H1 (cell line): ENCODE measurements around the gene AOAH. TPM values are rescaled to one million over a fixed set of nuclear protein-coding genes. Genes with fewer than 3 reads are reported as not detected.

Experiments
- CTCF ChIA-PET: fragments of 300-600 bp; sonication (Branson Sonifier 250); formaldehyde crosslinking; loops from one replicate; lab custom pipeline; 2021; ENCODE audit not compliant: partially characterized antibody; lab: Charles Lee
- POLR2A ChIA-PET: fragments of 300-600 bp; sonication (Branson Sonifier 250); formaldehyde crosslinking; loops from one replicate; lab custom pipeline; 2021; ENCODE audit warnings: inconsistent platforms; ENCODE audit not compliant: partially characterized antibody; lab: Charles Lee
- DNase-seq, 2 experiments: peaks; one replicate each; pipeline versions ENCODE4 v3.0.0 to v3.0.0-alpha.2; 2010 to 2022; ENCODE audit warnings: low spot score in 2 of 2, low read depth in 1 of 2, mixed read lengths in 1 of 2
- FAIRE-seq: peaks from 2 replicates; lab custom pipeline; 2011; peaks lifted over from hg19 to GRCh38; lab: Jason Lieb, UNC
- H2AFZ ChIP-seq: 2 replicates; pipeline ENCODE4 v1.8.1; 2012; ENCODE audit warnings: low read length, inconsistent platforms
- H2AK5ac ChIP-seq: 2 replicates; pipeline ENCODE4 v1.6.1; 2013; ENCODE audit warnings: low read depth, low read length
- H2BK120ac ChIP-seq: replicated peaks from 2 replicates; pipeline ENCODE3; 2013; ENCODE audit warnings: low read depth, low read length, inconsistent platforms
- H2BK12ac ChIP-seq: 2 replicates; pipeline ENCODE4 v1.6.1; 2013; ENCODE audit warnings: low read depth, low read length
- H2BK15ac ChIP-seq: 2 replicates; pipeline ENCODE4 v1.6.1; 2013; ENCODE audit warnings: low read length
- H2BK20ac ChIP-seq: 2 replicates; pipeline ENCODE4 v1.6.1; 2013; ENCODE audit warnings: low read length
- H2BK5ac ChIP-seq: 2 replicates; pipeline ENCODE4 v1.6.1; 2013; ENCODE audit warnings: low read depth, low read length
- H3K14ac ChIP-seq: 2 replicates; pipeline ENCODE4 v1.6.1; 2013; ENCODE audit warnings: inconsistent platforms; ENCODE audit not compliant: insufficient read length
- H3K18ac ChIP-seq: 2 replicates; pipeline ENCODE4 v1.6.1; 2013; ENCODE audit warnings: low read length; ENCODE audit errors: extremely low read depth
- H3K23ac ChIP-seq: 2 replicates; pipeline ENCODE4 v1.6.1; 2013; ENCODE audit warnings: inconsistent platforms; ENCODE audit not compliant: insufficient read length
- H3K23me2 ChIP-seq: 2 replicates; pipeline ENCODE4 v1.6.1; 2013; ENCODE audit warnings: low read depth, low read length
- H3K27ac ChIP-seq: 2 replicates; pipeline ENCODE4 v1.6.1; 2011; ENCODE audit warnings: low read depth, low read length, inconsistent platforms
- H3K27me3 ChIP-seq, 4 experiments: replicated peaks in 1 of 4; 1 replicate in 1 of 4; 2 replicates in 3 of 4; pipeline versions ENCODE4 v1.6.1 to v1.8.1; 2011 to 2013; ENCODE audit warnings: low read length in 3 of 4, mild to moderate bottlenecking in 3 of 4, inconsistent platforms in 2 of 4, mixed read lengths in 2 of 4, moderate library complexity in 1 of 4; ENCODE audit not compliant: control insufficient read depth in 3 of 4, insufficient read depth in 3 of 4; ENCODE audit errors: extremely low read depth in 1 of 4
- H3K36me3 ChIP-seq, 4 experiments: 2 replicates each; pipeline versions ENCODE4 v1.6.1 to v1.8.1; 2011 to 2013; ENCODE audit warnings: mild to moderate bottlenecking in 4 of 4, low read length in 3 of 4, moderate library complexity in 2 of 4, control low read depth in 1 of 4, inconsistent platforms in 1 of 4; ENCODE audit not compliant: insufficient read depth in 4 of 4, control insufficient read depth in 2 of 4
- H3K4ac ChIP-seq: replicated peaks from 2 replicates; pipeline ENCODE3; 2013; ENCODE audit warnings: low read length, low read depth, mixed read lengths, inconsistent platforms; ENCODE audit not compliant: insufficient read length
- H3K4me1 ChIP-seq, 4 experiments: replicated peaks in 1 of 4; 1 replicate in 1 of 4; 2 replicates in 3 of 4; pipeline versions ENCODE4 v1.6.1 to v1.8.1; 2011 to 2013; ENCODE audit warnings: low read length in 3 of 4, inconsistent platforms in 2 of 4, mixed read lengths in 1 of 4; ENCODE audit not compliant: insufficient read depth in 4 of 4, control insufficient read depth in 3 of 4
- H3K4me2 ChIP-seq, 2 experiments: 2 replicates each; pipeline versions ENCODE4 v1.6.1 to v1.8.1; 2011 to 2013; ENCODE audit warnings: low read depth in 2 of 2, low read length in 2 of 2, control low read depth in 1 of 2, inconsistent platforms in 1 of 2, mild to moderate bottlenecking in 1 of 2; ENCODE audit not compliant: insufficient read depth in 1 of 2
- H3K4me3 ChIP-seq, 4 experiments: fragments of 200-600, 300-600 bp in 1 of 4; sonication (generic), shearing (Covaris generic), sonication (Bioruptor Twin) in 1 of 4; 2 replicates each; pipeline versions ENCODE4 v1.5.1 to v1.8.1; 2011 to 2016; ENCODE audit warnings: low read length in 4 of 4, low read depth in 3 of 4, control low read depth in 2 of 4, inconsistent platforms in 2 of 4, mild to moderate bottlenecking in 2 of 4, mixed read lengths in 1 of 4, moderate library complexity in 1 of 4; ENCODE audit not compliant: insufficient read depth in 2 of 4; ENCODE audit errors: extremely low read depth in 1 of 4
- H3K56ac ChIP-seq: replicated peaks from 2 replicates; pipeline ENCODE3; 2013; ENCODE audit warnings: low read depth, mild to moderate bottlenecking, mixed read lengths, low read length, inconsistent platforms; ENCODE audit not compliant: insufficient read length
- H3K79me1 ChIP-seq: 2 replicates; pipeline ENCODE4 v1.6.1; 2013; ENCODE audit warnings: low read depth, low read length, control low read depth
- H3K79me2 ChIP-seq, 2 experiments: 2 replicates each; pipeline versions ENCODE4 v1.6.1 to v1.8.1; 2012 to 2013; ENCODE audit warnings: low read length in 2 of 2, mild to moderate bottlenecking in 2 of 2, inconsistent platforms in 1 of 2; ENCODE audit not compliant: insufficient read depth in 2 of 2, control insufficient read depth in 1 of 2
- H3K9ac ChIP-seq, 4 experiments: replicated peaks in 1 of 4; 1 replicate in 1 of 4; 2 replicates in 3 of 4; pipeline versions ENCODE4 v1.6.1 to v1.8.1; 2011 to 2013; ENCODE audit warnings: low read depth in 3 of 4, low read length in 3 of 4, control low read depth in 2 of 4, mild to moderate bottlenecking in 2 of 4, moderate library complexity in 2 of 4, inconsistent platforms in 1 of 4; ENCODE audit errors: extremely low read depth in 1 of 4
- H3K9me3 ChIP-seq, 2 experiments: 2 replicates each; pipeline versions ENCODE4 v1.6.1 to v1.8.1; 2012 to 2013; ENCODE audit warnings: mild to moderate bottlenecking in 2 of 2, moderate library complexity in 2 of 2, control low read depth in 1 of 2, inconsistent platforms in 1 of 2, low read depth in 1 of 2, low read length in 1 of 2, mixed read lengths in 1 of 2; ENCODE audit not compliant: insufficient read depth in 2 of 2
- H4K20me1 ChIP-seq, 2 experiments: replicated peaks in 1 of 2; 2 replicates each; pipeline versions ENCODE3 to v1.8.1; 2011 to 2013; ENCODE audit warnings: inconsistent platforms in 2 of 2, low read length in 2 of 2, mild to moderate bottlenecking in 1 of 2; ENCODE audit not compliant: insufficient read depth in 2 of 2, control insufficient read depth in 1 of 2
- H4K5ac ChIP-seq: 2 replicates; pipeline ENCODE4 v1.6.1; 2013; ENCODE audit warnings: low read length, low read depth, mixed read lengths, inconsistent platforms; ENCODE audit not compliant: insufficient read length
- H4K8ac ChIP-seq: 2 replicates; pipeline ENCODE4 v1.8.0; 2013; ENCODE audit warnings: mild to moderate bottlenecking, moderate library complexity, low read length, inconsistent platforms; ENCODE audit not compliant: insufficient read depth; ENCODE audit errors: extremely low read depth
- H4K91ac ChIP-seq: replicated peaks from 2 replicates; pipeline ENCODE3; 2013; ENCODE audit warnings: low read length, mixed read lengths, inconsistent platforms; ENCODE audit not compliant: insufficient read length
- BACH1 ChIP-seq: IDR thresholded peaks from 2 replicates; pipeline ENCODE4 v1.6.1; 2012; ENCODE audit warnings: low read length, improper control_type of control experiment
- CHD2 ChIP-seq: IDR thresholded peaks from 2 replicates; pipeline ENCODE4 v1.6.1; 2012; ENCODE audit warnings: low read length, improper control_type of control experiment
- CTBP2 ChIP-seq: IDR thresholded peaks from 2 replicates; pipeline ENCODE4 v1.7.0; 2011; ENCODE audit warnings: borderline replicate concordance, mild to moderate bottlenecking, moderate library complexity, mixed read lengths, low read length; ENCODE audit not compliant: insufficient read depth, insufficient read length
- GABPA ChIP-seq: IDR thresholded peaks from 2 replicates; pipeline ENCODE4 v1.6.1; 2011; ENCODE audit warnings: mild to moderate bottlenecking, low read length, moderate library complexity, borderline replicate concordance; ENCODE audit not compliant: insufficient read depth
- HDAC2 ChIP-seq, 2 experiments: fragments of 300-600 bp in 1 of 2; sonication (generic) in 1 of 2; IDR thresholded peaks; 2 replicates each; pipeline ENCODE4 v1.6.1; 2011 to 2012; ENCODE audit warnings: low read depth in 2 of 2, low read length in 2 of 2, mild to moderate bottlenecking in 2 of 2, moderate library complexity in 2 of 2, borderline replicate concordance in 1 of 2, inconsistent platforms in 1 of 2
- JUN ChIP-seq: IDR thresholded peaks from 2 replicates; pipeline ENCODE4 v1.6.1; 2011; ENCODE audit warnings: low read depth, mild to moderate bottlenecking, improper control_type of control experiment, low read length
- KDM1A ChIP-seq: fragments of 200-600, 300-600 bp; sonication (generic); IDR thresholded peaks from 2 replicates; pipeline ENCODE4 v1.7.1; 2016; ENCODE audit warnings: mild to moderate bottlenecking, low read length, borderline replicate concordance
- MAX ChIP-seq: IDR thresholded peaks from 2 replicates; pipeline ENCODE4 v1.6.1; 2012; ENCODE audit warnings: inconsistent platforms
- SAP30 ChIP-seq: fragments of 300-600 bp; sonication (generic); IDR thresholded peaks from 2 replicates; pipeline ENCODE4 v1.7.1; 2012; ENCODE audit warnings: low read length, moderate library complexity, mild to moderate bottlenecking, inconsistent platforms; ENCODE audit not compliant: insufficient read depth, insufficient replicate concordance
- SIRT6 ChIP-seq: IDR thresholded peaks from one replicate; pipeline ENCODE4 v1.7.1; 2012; ENCODE audit warnings: low read length, inconsistent platforms
- SP4 ChIP-seq: IDR thresholded peaks from 2 replicates; pipeline ENCODE4 v1.6.1; 2012; ENCODE audit warnings: low read length, inconsistent platforms
- TCF12 ChIP-seq: IDR thresholded peaks from 2 replicates; pipeline ENCODE4 v1.6.1; 2011; ENCODE audit warnings: low read depth, mild to moderate bottlenecking, low read length
- TEAD4 ChIP-seq: IDR thresholded peaks from 2 replicates; pipeline ENCODE4 v1.6.1; 2012; ENCODE audit warnings: low read depth, low read length, inconsistent platforms, mixed read lengths
- WGBS, 2 experiments: shearing (Covaris generic) in 1 of 2; methylation state at CpG; one replicate each; pipeline versions ENCODE4 v1.1.6 to v1.1.7; 2013 to 2015; ENCODE audit warnings: low lambda C conversion rate in 2 of 2, mixed read lengths in 2 of 2, inconsistent platforms in 1 of 2, low coverage in 1 of 2, missing lambda C conversion rate in 1 of 2; ENCODE audit not compliant: insufficient replicate concordance in 2 of 2, insufficient coverage in 1 of 2, insufficient read length in 1 of 2; ENCODE audit errors: extremely low coverage in 1 of 2, missing lambda C conversion rate in 1 of 2; 5-methylcytosine and 5-hydroxymethylcytosine counted together
- polyA plus RNA-seq, 7 experiments: library from polyadenylated mRNA; depleted of rRNA in 3 of 7; stranded (reverse) in 5 of 7; unstranded in 2 of 7; fragments of >200 nt in 5 of 7; fragments of 200-250 nt in 2 of 7; gene quantifications; 1 replicate in 5 of 7; 2 replicates in 1 of 7; 4 replicates in 1 of 7; pipeline versions ENCODE4 v1.2.1 to v1.2.3, GENCODE V29; 2011 to 2013; ENCODE audit warnings: missing spikeins in 2 of 7, mixed read lengths in 2 of 7
- total RNA-seq: library from RNA; stranded (reverse); fragmentation: NEBNext Ultra II Directional; extraction: Animal tissue kit (Norgen Biotek cat#: 25700); gene quantifications from 2 replicates; pipeline ENCODE4 v1.2.1, GENCODE V29; 2021

The AOAH gene
- total and polyA plus RNA-seq, 2 of the 8 experiments (the other 6 are each of a cell fraction or from before 2014, with no cell fraction given): 0.08 TPM; not detected in 1

- no peak overlapping the region for H2BK20ac ChIP-seq
- H2AFZ ChIP-seq: no peak overlapping the region
- H3K79me1 ChIP-seq: no peaks in the 10 kb centered on the region
- H3K9me3 ChIP-seq: no peaks in the 10 kb centered on the region
- no peaks in the 10 kb centered on the region for H3K79me2 ChIP-seq
- H3K4me2 ChIP-seq: no peak overlapping the region
- H3K4me1 ChIP-seq: no peaks in the 10 kb centered on the region
- no peaks in the 10 kb centered on the region for H3K36me3 ChIP-seq
- no peaks in the 10 kb centered on the region for H3K23me2 ChIP-seq
- H3K14ac ChIP-seq: no peak overlapping the region
- no peak for DNase-seq
- no peak overlapping the region for H4K5ac ChIP-seq
- no peak overlapping the region for H4K8ac ChIP-seq
- H3K4me3 ChIP-seq: no peak overlapping the region
- no peak overlapping the region for H4K91ac ChIP-seq
- H2BK15ac ChIP-seq: no peak overlapping the region
- H3K56ac ChIP-seq: no peak overlapping the region
- ChIA-PET POLR2A (no interaction called here), CTCF (interaction anchor here (1.0 to 9.4 kb wide), 4 partner anchors 9 to 723 kb away, joined by 3 to 75 read pairs (median 10); no protein-coding TSS in a partner anchor)
- H2BK120ac ChIP-seq: no peak overlapping the region
- no peak for FAIRE-seq
- no peak overlapping the region for H2AK5ac ChIP-seq
- no peak overlapping the region for H3K9ac ChIP-seq
- WGBS, 2 experiments: 100% methylated on average over 2 of the region's 2 CpGs; no CpG with 5 or more reads in 1 of the 2 experiments
- TF ChIP-seq CHD2 (no peak), HDAC2 (IDR thresholded peaks at IDR 0.05; ENCODE audit: borderline replicate concordance in 1 of 2, low read depth in 2 of 2, low read length in 2 of 2) (no peak), SP4 (no peak), GABPA (no peak), KDM1A (no peak), JUN (no peak), CTBP2 (no peak), TEAD4 (no peak), BACH1 (no peak), SIRT6 (no peak), MAX (no peak), TCF12 (no peak), SAP30 (no peak)
- no peak overlapping the region for H2BK12ac ChIP-seq
- no peak overlapping the region for H3K4ac ChIP-seq
- H3K18ac ChIP-seq: no peak overlapping the region
- H4K20me1 ChIP-seq: peaks cover 0 to 1% of the 10 kb centered on the region in 2 experiments
- H3K27me3 ChIP-seq: no peaks in the 10 kb centered on the region
- H2BK5ac ChIP-seq: no peak overlapping the region
- no peak overlapping the region for H3K27ac ChIP-seq
- no peak overlapping the region for H3K23ac ChIP-seq
These were observed 245.5 kb downstream of the AOAH start for GRCh38 chr7:36478745-36479144.
